ENCODE measurements around the gene SNRK. TPM values are rescaled to one million over a fixed set of nuclear protein-coding genes. Genes with fewer than 3 reads are reported as not detected.

SNRK gene
- total and polyA plus RNA-seq, 11 donors, result 9.3 to 41.5 (median 23.0) TPM

DNA sequence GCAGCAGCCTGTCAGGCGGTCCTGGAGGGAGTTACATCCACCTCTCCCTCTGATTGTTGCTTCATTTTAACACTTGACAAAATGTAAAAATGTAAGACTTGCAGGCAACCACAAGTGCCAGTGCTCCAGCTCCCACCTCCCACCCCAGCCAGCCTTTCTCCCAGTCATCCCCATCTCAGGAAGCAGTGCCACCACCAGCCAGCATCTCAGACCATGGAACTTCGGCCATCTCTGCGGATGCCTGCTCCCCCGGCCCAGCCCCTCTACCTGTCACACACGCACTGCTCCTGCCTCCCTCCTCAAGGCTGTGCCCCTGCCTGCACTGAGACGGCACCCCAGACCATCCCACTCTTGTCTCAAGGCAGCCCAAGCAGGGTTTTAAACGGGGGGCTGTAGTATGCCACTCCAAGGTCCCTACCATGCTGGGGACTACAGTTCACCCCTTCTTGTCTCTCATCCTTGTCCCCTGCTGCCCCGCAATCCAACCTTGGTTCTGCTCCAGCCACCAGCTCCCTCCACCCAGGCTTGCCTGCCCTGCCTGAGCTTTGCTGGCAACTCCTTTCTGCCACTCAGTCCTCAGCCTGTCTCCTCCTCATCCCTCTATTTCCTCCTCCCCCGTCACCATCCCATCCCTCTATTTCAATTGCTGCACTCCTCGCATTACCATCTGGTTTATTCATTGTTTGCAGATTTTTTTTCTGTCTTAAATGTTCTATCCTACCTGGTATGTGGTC lies 85.8 kb downstream of the SNRK start:
- no peak overlapping the region for H3K27ac ChIP-seq
- intact Hi-C loops (cut with DNase I), result loop anchor here in 1 of 10 donors (10.0 kb wide), 1 partner anchor 207 kb away; no protein-coding TSS in a partner anchor

DNA sequence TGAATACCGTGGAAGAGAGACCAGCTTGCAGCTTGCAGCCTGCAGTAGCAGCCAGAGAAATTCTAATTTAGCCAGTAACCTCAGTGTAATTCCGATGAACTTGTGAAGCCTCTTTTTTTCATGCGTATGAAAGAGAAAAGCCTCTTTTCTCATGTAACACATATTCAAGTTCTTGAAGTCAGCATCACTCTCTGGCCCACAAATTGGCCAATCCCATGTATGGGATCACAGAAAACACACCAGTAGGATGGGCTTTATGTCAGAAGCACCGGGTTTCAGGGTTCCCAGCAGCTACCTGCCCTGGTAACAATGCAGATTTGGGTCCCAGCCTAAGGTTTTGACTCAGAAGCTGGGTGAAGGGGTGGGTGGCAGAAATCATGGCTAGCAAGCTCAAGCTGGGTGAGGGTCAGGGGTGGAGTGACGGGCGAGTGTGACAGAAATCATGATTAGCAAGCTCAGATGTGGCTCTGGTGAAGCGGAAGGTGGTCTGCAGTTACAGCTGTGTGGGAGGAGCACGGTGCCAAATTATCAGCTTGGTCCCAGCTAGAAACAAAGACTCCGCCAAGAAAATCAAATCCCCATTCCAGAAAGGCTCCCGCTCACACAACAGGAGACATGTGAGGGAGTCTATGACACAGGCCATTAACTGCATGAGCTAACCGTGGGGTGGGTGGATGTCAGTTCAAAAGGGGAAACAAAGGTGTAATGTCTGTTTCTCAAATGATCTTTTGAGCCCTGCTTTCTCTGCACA lies 86.6 kb downstream of the SNRK start:
- peak in 2 of 4 donors; percentile 36 to 41 for ATAC-seq
- Histone ChIP-seq H3K4me1 (peaks cover 0 to 13% (median 0%) of the 10 kb centered on the region in 12 donors), H3K4me3 (no peak overlapping the region), H3K27me3 (no peaks in the 10 kb centered on the region), H3K9me3 (no peaks in the 10 kb centered on the region), H3K36me3 (no peaks in the 10 kb centered on the region), H3K27ac (peak overlapping the region in 1 of 12 donors; percentile 4)
- TF ChIP-seq, protein P1, sequence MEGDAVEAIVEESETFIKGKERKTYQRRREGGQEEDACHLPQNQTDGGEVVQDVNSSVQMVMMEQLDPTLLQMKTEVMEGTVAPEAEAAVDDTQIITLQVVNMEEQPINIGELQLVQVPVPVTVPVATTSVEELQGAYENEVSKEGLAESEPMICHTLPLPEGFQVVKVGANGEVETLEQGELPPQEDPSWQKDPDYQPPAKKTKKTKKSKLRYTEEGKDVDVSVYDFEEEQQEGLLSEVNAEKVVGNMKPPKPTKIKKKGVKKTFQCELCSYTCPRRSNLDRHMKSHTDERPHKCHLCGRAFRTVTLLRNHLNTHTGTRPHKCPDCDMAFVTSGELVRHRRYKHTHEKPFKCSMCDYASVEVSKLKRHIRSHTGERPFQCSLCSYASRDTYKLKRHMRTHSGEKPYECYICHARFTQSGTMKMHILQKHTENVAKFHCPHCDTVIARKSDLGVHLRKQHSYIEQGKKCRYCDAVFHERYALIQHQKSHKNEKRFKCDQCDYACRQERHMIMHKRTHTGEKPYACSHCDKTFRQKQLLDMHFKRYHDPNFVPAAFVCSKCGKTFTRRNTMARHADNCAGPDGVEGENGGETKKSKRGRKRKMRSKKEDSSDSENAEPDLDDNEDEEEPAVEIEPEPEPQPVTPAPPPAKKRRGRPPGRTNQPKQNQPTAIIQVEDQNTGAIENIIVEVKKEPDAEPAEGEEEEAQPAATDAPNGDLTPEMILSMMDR (IDR thresholded peaks at IDR 0.05), result no peak
- no peak for TF ChIP-seq POLR2A (IDR thresholded peaks at IDR 0.05)
- 82 to 86% (median 83%) methylated on average over 11 of the region's 11 CpGs for WGBS, 4 donors
- DNase-seq, result no peak
- intact Hi-C loops (cut with DNase I), result loop anchor here in 1 of 10 donors (10.0 kb wide), 1 partner anchor 208 kb away; no protein-coding TSS in a partner anchor

More for the DNA sequence above, 85.8 kb downstream of the SNRK start:
- Histone ChIP-seq H3K4me3 (no peak overlapping the region), H3K4me1 (peaks cover 0 to 14% (median 0%) of the 10 kb centered on the region in 12 donors), H3K9me3 (no peaks in the 10 kb centered on the region), H3K36me3 (no peaks in the 10 kb centered on the region), H3K27me3 (no peaks in the 10 kb centered on the region)
- ATAC-seq, result no peak
- TF ChIP-seq POLR2A (IDR thresholded peaks at IDR 0.05), result no peak
- TF ChIP-seq, protein P1 (IDR thresholded peaks at IDR 0.05), result no peak
- DNase-seq, result no peak
- WGBS, 4 donors, result 96 to 98% (median 96%) methylated on average over 10 of the region's 10 CpGs

DNA sequence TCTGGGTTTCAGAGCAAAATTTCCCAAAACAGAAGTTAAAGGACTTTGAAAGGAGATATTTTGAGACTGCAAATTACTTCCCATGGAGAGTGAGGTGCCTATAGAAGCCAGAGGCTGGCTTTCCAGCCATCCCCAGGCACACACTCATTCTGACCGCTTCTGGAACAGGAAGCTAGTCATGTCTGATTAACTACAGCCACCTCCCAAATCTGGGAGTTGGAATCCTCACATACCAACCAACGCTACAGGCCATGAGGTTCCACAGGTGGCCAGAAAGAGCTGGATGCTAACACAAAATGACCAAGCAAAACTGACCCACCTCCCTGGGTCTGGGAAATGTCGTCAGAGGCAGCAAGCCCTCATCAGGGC lies 87.2 kb downstream of the SNRK start:
- TF ChIP-seq, protein P1 (IDR thresholded peaks at IDR 0.05), result no peak
- no peak for TF ChIP-seq POLR2A (IDR thresholded peaks at IDR 0.05)
- WGBS, 4 donors, result 82 to 91% (median 86%) methylated on average over 3 of the region's 3 CpGs
- intact Hi-C loops (cut with DNase I), result loop anchor here in 1 of 10 donors (10.0 kb wide), 1 partner anchor 209 kb away; no protein-coding TSS in a partner anchor
- H3K4me3 ChIP-seq, result no peak overlapping the region
- peak overlapping the region in 1 of 12 donors; percentile 4 for H3K27ac ChIP-seq
- H3K4me1 ChIP-seq, result peaks cover 0 to 19% (median 4%) of the 10 kb centered on the region in 12 donors
- ATAC-seq (no peak), DNase-seq (no peak)
- no peaks in the 10 kb centered on the region for H3K9me3 ChIP-seq
- no peaks in the 10 kb centered on the region for H3K36me3 ChIP-seq
- no peaks in the 10 kb centered on the region for H3K27me3 ChIP-seq

Data from heart left ventricle (tissue), 16 donors.